ENCODE data around the gene METTL17. TPM values are rescaled to one million over a fixed set of nuclear protein-coding genes. Genes with fewer than 3 reads are reported as not detected.

The METTL17 gene
- total and polyA plus RNA-seq, 2 donors (not counting 1 experiment from before 2014, with no cell fraction given) = 28.4 to 47.7 TPM

- Histone ChIP-seq H2AFZ (ENCODE audit: low read length) (no peak overlapping the region), H3K4me3 (replicated peaks in 1 of 4; ENCODE audit: control extremely low read depth in 1 of 4, insufficient read depth in 1 of 4, low read depth in 3 of 4, low read length in 4 of 4) (no peak overlapping the region), H4K20me1 (ENCODE audit: control insufficient read depth, extremely low read depth, insufficient read depth, low read length) (no peaks in the 10 kb centered on the region), H3K9ac (ENCODE audit: insufficient read depth, low read length) (no peak overlapping the region), H3K27ac (ENCODE audit: insufficient read depth, low read length) (no peak overlapping the region), H3K4me1 (ENCODE audit: control insufficient read depth, extremely low read depth, insufficient read depth, low read length) (no peaks in the 10 kb centered on the region), H3K9me3 (ENCODE audit: control insufficient read depth, insufficient read depth, low read depth, low read length) (no peaks in the 10 kb centered on the region), H3K79me2 (ENCODE audit: control insufficient read depth, insufficient read depth, low read length) (no peaks in the 10 kb centered on the region), H3K27me3 (ENCODE audit: control insufficient read depth, insufficient read depth, low read length) (peaks cover 59% of the 10 kb centered on the region), H3K4me2 (ENCODE audit: extremely low read depth, insufficient read depth, low read length) (no peak overlapping the region), H3K36me3 (ENCODE audit: control insufficient read depth, insufficient read depth, low read length) (no peaks in the 10 kb centered on the region)
- no peak for TF ChIP-seq EZH2 (IDR thresholded peaks at IDR 0.05; ENCODE audit: low read length, missing control alignments)
- TF ChIP-seq, protein P1, sequence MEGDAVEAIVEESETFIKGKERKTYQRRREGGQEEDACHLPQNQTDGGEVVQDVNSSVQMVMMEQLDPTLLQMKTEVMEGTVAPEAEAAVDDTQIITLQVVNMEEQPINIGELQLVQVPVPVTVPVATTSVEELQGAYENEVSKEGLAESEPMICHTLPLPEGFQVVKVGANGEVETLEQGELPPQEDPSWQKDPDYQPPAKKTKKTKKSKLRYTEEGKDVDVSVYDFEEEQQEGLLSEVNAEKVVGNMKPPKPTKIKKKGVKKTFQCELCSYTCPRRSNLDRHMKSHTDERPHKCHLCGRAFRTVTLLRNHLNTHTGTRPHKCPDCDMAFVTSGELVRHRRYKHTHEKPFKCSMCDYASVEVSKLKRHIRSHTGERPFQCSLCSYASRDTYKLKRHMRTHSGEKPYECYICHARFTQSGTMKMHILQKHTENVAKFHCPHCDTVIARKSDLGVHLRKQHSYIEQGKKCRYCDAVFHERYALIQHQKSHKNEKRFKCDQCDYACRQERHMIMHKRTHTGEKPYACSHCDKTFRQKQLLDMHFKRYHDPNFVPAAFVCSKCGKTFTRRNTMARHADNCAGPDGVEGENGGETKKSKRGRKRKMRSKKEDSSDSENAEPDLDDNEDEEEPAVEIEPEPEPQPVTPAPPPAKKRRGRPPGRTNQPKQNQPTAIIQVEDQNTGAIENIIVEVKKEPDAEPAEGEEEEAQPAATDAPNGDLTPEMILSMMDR (conservative IDR thresholded peaks at IDR 0.05 in 1 of 2, IDR thresholded peaks at IDR 0.05 in 1 of 2; ENCODE audit: low read depth in 1 of 2, low read length in 2 of 2) = no peak
- no peak for DNase-seq (ENCODE audit: low read depth in 2 of 2)
Observed at GRCh38 chr14:21026274-21026987, 36.7 kb downstream of the METTL17 start.

GRCh38 chr14:21026988-21027315 lies 37.2 kb downstream of the METTL17 start:
- H3K27me3 ChIP-seq (ENCODE audit: control insufficient read depth, insufficient read depth, low read length) = peaks cover 56% of the 10 kb centered on the region
- no peak for DNase-seq (ENCODE audit: low read depth in 2 of 2)
- no peak for TF ChIP-seq EZH2 (IDR thresholded peaks at IDR 0.05; ENCODE audit: low read length, missing control alignments)
- TF ChIP-seq, protein P1 (conservative IDR thresholded peaks at IDR 0.05 in 1 of 2, IDR thresholded peaks at IDR 0.05 in 1 of 2; ENCODE audit: low read depth in 1 of 2, low read length in 2 of 2) = no peak

GRCh38 chr14:21029917-21030316 lies 40.1 kb downstream of the METTL17 start, which contains the start of gene TPPP2:
TSS of gene TPPP2 (plus strand) at chr14:21030217. CDS start at chr14:21030582, 365 bp downstream.
- H3K4me3 ChIP-seq (replicated peaks in 1 of 4; ENCODE audit: control extremely low read depth in 1 of 4, insufficient read depth in 1 of 4, low read depth in 3 of 4, low read length in 4 of 4) = no peak within 1 kb of the TSS
- H3K9ac ChIP-seq (ENCODE audit: insufficient read depth, low read length) = no peak within 1 kb of the TSS
- DNase-seq (ENCODE audit: low read depth in 2 of 2) = no peak
- peaks cover 34% of the 10 kb centered on the region for H3K27me3 ChIP-seq (ENCODE audit: control insufficient read depth, insufficient read depth, low read length)
- H3K79me2 ChIP-seq (ENCODE audit: control insufficient read depth, insufficient read depth, low read length) = no peaks in the 10 kb centered on the region
- H4K20me1 ChIP-seq (ENCODE audit: control insufficient read depth, extremely low read depth, insufficient read depth, low read length) = no peaks in the 10 kb centered on the region
- no peak within 1 kb of the TSS for H3K27ac ChIP-seq (ENCODE audit: insufficient read depth, low read length)
- TF ChIP-seq, protein P1 (conservative IDR thresholded peaks at IDR 0.05 in 1 of 2, IDR thresholded peaks at IDR 0.05 in 1 of 2; ENCODE audit: low read depth in 1 of 2, low read length in 2 of 2) = no peak
- no peak within 1 kb of the TSS for H3K4me2 ChIP-seq (ENCODE audit: extremely low read depth, insufficient read depth, low read length)
- H2AFZ ChIP-seq (ENCODE audit: low read length) = no peak within 1 kb of the TSS
- no peaks in the 10 kb centered on the region for H3K4me1 ChIP-seq (ENCODE audit: control insufficient read depth, extremely low read depth, insufficient read depth, low read length)
- no peaks in the 10 kb centered on the region for H3K36me3 ChIP-seq (ENCODE audit: control insufficient read depth, insufficient read depth, low read length)
- H3K9me3 ChIP-seq (ENCODE audit: control insufficient read depth, insufficient read depth, low read depth, low read length) = no peaks in the 10 kb centered on the region

More at GRCh38 chr14:21026988-21027315, 37.2 kb downstream of the METTL17 start:
- H3K27ac ChIP-seq (ENCODE audit: insufficient read depth, low read length) = no peak overlapping the region
- H2AFZ ChIP-seq (ENCODE audit: low read length) = no peak overlapping the region
- no peak overlapping the region for H3K9ac ChIP-seq (ENCODE audit: insufficient read depth, low read length)
- H4K20me1 ChIP-seq (ENCODE audit: control insufficient read depth, extremely low read depth, insufficient read depth, low read length) = no peaks in the 10 kb centered on the region
- no peaks in the 10 kb centered on the region for H3K9me3 ChIP-seq (ENCODE audit: control insufficient read depth, insufficient read depth, low read depth, low read length)
- H3K4me2 ChIP-seq (ENCODE audit: extremely low read depth, insufficient read depth, low read length) = no peak overlapping the region
- no peaks in the 10 kb centered on the region for H3K4me1 ChIP-seq (ENCODE audit: control insufficient read depth, extremely low read depth, insufficient read depth, low read length)
- H3K36me3 ChIP-seq (ENCODE audit: control insufficient read depth, insufficient read depth, low read length) = no peaks in the 10 kb centered on the region
- no peaks in the 10 kb centered on the region for H3K79me2 ChIP-seq (ENCODE audit: control insufficient read depth, insufficient read depth, low read length)
- no peak overlapping the region for H3K4me3 ChIP-seq (replicated peaks in 1 of 4; ENCODE audit: control extremely low read depth in 1 of 4, insufficient read depth in 1 of 4, low read depth in 3 of 4, low read length in 4 of 4)

Measured in fibroblast of lung (primary cell).